KOPT-K1 (cell line): ENCODE data around the gene ID4.
"Not testable (repeated sequence)": the region's sequence is repeated elsewhere in the genome, so short reads cannot be mapped to it uniquely, and the experiment has no call there.

Experiments used
- H3K27ac ChIP-seq: fragments of 200-600 bp; sonication (generic); 2 replicates; pipeline ENCODE4 v1.5.1; 2016; ENCODE audit warnings: antibody characterized with exemption, mild to moderate bottlenecking, low read depth, low read length; ENCODE audit not compliant: poor library complexity, severe bottlenecking
- H3K36me3 ChIP-seq: fragments of 200-600 bp; sonication (generic); 2 replicates; pipeline ENCODE4 v1.5.1; 2017; ENCODE audit warnings: antibody characterized with exemption, mild to moderate bottlenecking, low read length, moderate library complexity; ENCODE audit not compliant: insufficient read depth
- H3K9me3 ChIP-seq: fragments of 200-600 bp; sonication (generic); 2 replicates; pipeline ENCODE4 v1.5.1; 2017; ENCODE audit warnings: antibody characterized with exemption, low read length, mild to moderate bottlenecking; ENCODE audit not compliant: insufficient read depth, poor library complexity, severe bottlenecking

Gene ID4

GRCh38 chr6:19844689-19845088, 7.5 kb downstream of the ID4 start:
- H3K27ac ChIP-seq, result no peak overlapping the region
- no peaks in the 10 kb centered on the region for H3K9me3 ChIP-seq
- no peaks in the 10 kb centered on the region for H3K36me3 ChIP-seq

DNA sequence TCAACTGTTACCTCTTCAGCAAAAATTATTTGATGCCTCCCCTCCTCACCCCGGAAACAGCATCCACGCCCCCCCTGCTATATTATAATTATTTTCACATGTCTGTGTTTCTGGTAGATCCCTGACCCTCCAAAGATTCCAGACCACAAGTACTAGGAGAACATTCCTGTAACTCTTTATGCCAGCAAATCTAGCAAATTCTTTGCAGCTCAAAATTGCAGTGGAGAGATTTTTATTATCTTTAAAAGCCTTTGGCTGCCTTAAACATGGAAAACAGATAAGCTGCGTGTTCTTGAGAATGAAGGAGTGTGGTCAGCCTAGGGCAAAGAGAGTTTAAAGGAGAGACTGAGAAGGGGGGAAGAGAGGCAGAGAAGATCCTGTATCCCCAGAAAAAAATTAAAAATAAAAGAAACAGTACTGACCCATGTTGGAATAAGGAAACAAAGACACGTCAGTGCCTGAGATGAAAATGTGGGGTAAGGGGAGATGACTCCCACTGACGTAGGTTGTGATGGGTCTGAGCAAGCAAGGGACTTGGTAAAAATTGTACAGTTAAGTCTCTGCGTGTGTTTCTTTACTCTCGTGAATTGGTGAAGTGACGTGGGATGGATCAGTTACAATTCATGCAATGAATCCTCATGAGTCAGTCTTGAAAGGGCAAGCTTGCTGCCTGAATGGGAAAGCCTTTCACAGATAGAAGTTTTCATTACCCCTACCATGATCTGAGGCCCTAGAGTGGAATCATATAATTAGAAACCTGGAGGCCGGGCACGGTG, 8.3 kb downstream of the ID4 start:
- H3K27ac ChIP-seq, result no peak overlapping the region
- H3K9me3 ChIP-seq, result no peaks in the 10 kb centered on the region
- H3K36me3 ChIP-seq, result no peaks in the 10 kb centered on the region

GRCh38 chr6:19848465-19849029, 11.4 kb downstream of the ID4 start:
- Histone ChIP-seq H3K9me3 (no peaks in the 10 kb centered on the region), H3K36me3 (no peaks in the 10 kb centered on the region), H3K27ac (no peak overlapping the region)

DNA sequence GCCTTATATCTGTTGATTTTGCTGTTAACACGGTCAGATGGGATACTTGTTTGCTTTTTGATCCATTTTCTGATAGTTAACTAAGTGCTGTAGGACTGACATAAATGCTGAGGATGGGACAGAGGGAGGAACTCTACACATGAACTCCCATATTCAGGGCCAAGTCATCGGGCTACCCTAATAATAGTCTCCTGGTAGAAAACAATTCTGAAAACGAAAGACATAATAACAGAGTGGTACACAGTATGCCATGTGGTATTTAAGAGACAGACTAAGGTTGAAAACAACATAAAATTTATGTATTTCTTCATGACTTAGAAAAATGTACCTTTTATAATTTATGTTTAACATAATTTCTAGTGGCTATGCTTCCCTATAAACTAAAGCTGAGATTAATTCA, 12.0 kb downstream of the ID4 start:
- Histone ChIP-seq H3K36me3 (no peaks in the 10 kb centered on the region), H3K27ac (no peak overlapping the region)

GRCh38 chr6:19849755-19850154, 12.6 kb downstream of the ID4 start:
- no peaks in the 10 kb centered on the region for H3K9me3 ChIP-seq
- no peaks in the 10 kb centered on the region for H3K36me3 ChIP-seq
- H3K27ac ChIP-seq, result no peak overlapping the region

More for the DNA sequence above, 12.0 kb downstream of the ID4 start:
- H3K9me3 ChIP-seq, result no peaks in the 10 kb centered on the region

GRCh38 chr6:19851241-19852089, 14.3 kb downstream of the ID4 start:
- H3K9me3 ChIP-seq, result no peaks in the 10 kb centered on the region
- H3K27ac ChIP-seq, result no peak overlapping the region
- no peaks in the 10 kb centered on the region for H3K36me3 ChIP-seq

DNA sequence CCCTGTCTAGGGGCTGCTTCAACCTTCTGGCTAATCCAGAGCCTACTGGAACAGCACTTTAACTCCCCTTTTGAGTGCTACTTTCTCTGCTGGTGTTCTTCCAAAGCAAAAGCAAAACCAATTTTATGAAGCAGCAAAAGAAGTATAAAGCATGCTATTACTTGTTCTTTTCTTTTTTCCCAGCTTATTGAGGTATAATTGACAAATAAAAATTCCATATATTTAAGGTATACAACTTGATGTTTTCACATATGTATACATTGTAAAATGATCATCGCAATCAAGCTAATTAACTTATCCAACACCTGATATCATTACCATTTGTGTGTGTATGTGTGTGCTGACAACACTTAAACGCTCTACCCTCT, 14.9 kb downstream of the ID4 start:
- H3K27ac ChIP-seq, result no peak overlapping the region
- no peaks in the 10 kb centered on the region for H3K9me3 ChIP-seq
- H3K36me3 ChIP-seq, result no peaks in the 10 kb centered on the region

DNA sequence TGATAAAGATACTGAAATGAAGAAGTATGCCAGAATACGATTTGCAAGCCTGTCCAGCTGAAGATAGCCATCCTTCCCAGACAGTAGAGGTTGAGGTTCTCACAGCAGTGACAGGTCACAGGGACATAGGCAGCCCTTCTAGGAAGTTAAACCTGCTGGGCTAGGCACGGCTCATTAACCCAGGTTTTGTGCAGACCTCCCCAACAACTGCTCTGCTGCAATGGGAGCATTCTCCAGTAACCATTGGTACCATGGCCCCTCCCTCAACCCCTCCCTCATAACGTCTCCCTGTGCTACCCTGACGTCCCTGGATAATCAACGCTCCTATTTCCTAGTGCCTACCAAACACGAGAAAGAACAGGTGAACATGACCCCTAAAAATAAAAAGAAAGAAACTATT, 15.8 kb downstream of the ID4 start:
- no peak overlapping the region for H3K27ac ChIP-seq
- H3K36me3 ChIP-seq, result no peaks in the 10 kb centered on the region
- no peaks in the 10 kb centered on the region for H3K9me3 ChIP-seq

GRCh38 chr6:19854421-19855015, 17.3 kb downstream of the ID4 start:
- H3K9me3 ChIP-seq, H3K27ac ChIP-seq, H3K36me3 ChIP-seq: not testable (repeated sequence)

GRCh38 chr6:19855536-19855935, 18.4 kb downstream of the ID4 start:
- Histone ChIP-seq H3K9me3 (no peaks in the 10 kb centered on the region), H3K36me3 (no peaks in the 10 kb centered on the region), H3K27ac (no peak overlapping the region)

- Histone ChIP-seq H3K27ac (no peak overlapping the region), H3K36me3 (no peaks in the 10 kb centered on the region), H3K9me3 (no peaks in the 10 kb centered on the region)
These were observed 20.0 kb downstream of the ID4 start for GRCh38 chr6:19857139-19857538.

DNA sequence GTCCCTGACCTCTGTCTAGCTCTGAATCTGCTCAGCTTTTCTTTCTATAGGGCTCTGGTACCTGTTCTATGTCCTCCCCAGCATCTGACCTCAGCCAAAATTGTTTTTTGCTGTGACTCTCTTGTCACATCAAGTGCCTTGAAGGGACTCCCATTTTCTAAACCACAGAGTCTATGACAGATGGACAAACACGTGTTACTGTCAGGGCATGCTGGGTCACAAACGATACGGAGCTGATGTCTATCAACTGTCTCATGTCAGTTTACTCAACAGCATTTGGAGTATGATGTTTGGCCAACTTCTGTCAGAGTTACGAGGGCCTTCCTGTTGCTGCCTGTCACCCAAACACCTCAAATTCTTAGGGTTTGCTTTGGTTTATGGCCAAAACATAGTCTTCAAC, 20.5 kb downstream of the ID4 start:
- Histone ChIP-seq H3K27ac (no peak overlapping the region), H3K36me3 (no peaks in the 10 kb centered on the region), H3K9me3 (no peaks in the 10 kb centered on the region)

DNA sequence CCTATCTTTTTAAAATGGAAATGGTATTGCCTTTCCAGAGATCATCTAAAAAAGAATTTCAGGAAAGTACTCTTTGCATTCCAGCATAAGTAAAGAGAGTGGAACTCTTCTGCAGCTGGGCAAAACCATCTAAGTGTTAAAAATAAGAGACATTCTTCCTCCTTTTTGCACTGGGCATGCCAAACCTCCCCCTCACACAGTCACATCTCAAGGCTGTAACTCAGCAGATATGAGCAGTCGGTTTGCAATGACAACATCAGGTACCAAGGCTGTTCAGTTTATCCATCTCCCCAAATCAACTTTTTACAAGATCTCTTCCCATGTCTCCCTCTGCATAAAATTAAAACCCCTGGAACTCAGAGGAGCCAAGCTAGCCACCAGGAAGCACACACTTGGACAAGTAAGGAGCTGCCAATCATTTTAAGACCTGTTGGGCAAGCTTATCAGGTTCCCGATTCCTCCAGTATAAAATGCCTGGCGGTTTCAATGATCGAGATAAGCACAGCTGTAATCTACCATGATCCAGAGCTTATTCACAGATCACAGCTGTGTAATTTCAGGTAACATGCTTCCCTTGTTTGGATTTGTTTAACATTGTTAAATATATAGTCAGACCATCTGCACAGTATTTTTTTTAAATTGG, 23.2 kb downstream of the ID4 start:
- Histone ChIP-seq H3K27ac (no peak overlapping the region), H3K36me3 (no peaks in the 10 kb centered on the region), H3K9me3 (no peaks in the 10 kb centered on the region)

DNA sequence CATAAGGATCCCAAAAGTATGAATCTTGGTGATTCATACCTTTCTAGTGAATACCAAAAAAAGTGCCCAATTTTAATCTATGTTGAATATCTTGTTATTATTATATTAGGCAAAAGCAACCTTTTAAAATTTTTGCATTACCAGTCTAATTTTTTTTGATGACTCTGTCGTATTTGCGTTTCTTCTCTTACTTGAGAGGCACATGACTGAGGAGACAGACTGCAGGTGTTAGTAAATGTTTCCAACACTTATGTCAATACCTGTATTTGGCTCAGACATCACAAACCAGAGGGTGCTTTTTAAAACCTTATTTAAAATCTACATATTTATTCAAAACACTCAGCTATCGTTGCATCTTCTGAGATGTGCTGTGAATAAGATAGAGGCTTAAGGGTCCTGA, 27.1 kb downstream of the ID4 start:
- Histone ChIP-seq H3K9me3 (no peaks in the 10 kb centered on the region), H3K27ac (no peak overlapping the region), H3K36me3 (no peaks in the 10 kb centered on the region)

DNA sequence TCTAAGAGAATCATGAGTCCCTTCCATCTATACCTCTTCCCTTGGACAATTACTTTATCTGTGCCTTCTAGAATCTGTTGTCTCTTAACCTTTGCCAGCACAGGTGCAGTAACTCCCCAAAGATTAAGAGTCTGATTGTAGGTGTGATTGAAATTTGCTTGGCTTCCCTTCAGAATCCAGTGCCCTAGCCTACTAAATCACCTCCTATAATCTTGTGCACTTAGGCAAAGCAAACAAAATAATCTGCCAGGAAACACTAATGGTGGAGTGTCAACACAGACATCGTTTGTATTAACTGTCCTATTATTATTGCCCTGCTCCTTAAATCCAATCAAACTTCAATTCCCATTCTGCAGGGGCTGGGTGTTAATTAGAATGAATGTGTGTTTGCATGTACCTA, 28.0 kb downstream of the ID4 start:
- H3K9me3 ChIP-seq, result no peaks in the 10 kb centered on the region
- H3K27ac ChIP-seq, result no peak overlapping the region
- no peaks in the 10 kb centered on the region for H3K36me3 ChIP-seq
